Measurements from ENCODE around the gene ZCCHC17. TPM values are rescaled to one million over a fixed set of nuclear protein-coding genes. Genes with fewer than 3 reads are reported as not detected.

The ZCCHC17 gene
- total and polyA plus RNA-seq, 4 experiments from 2014 or later: 20.2 to 44.5 (median 32.7) TPM

GRCh38 chr1:31409946-31410858 lies 113.4 kb downstream of the ZCCHC17 start:
- peaks cover 0 to 3% (median 0%) of the 10 kb centered on the region in 8 donors for H3K9me3 Mint-ChIP-seq
- peaks cover 27 to 47% of the 10 kb centered on the region in 2 donors for H3K27me3 Mint-ChIP-seq
- H3K27ac Mint-ChIP-seq: no peak overlapping the region
- no peak overlapping the region for H3K4me3 Mint-ChIP-seq
- H3K4me1 ChIP-seq (ENCODE audit: insufficient read depth, low read length): peaks cover 12% of the 10 kb centered on the region
- peaks cover 5 to 12% (median 6%) of the 10 kb centered on the region in 4 donors for H3K4me1 Mint-ChIP-seq
- ChIA-PET CTCF (ENCODE audit: partially characterized antibody) (interaction anchor here (2.4 to 3.2 kb wide), 2 partner anchors 12 to 16 kb away, joined by 6 to 16 read pairs; no protein-coding TSS in a partner anchor), POLR2A (ENCODE audit: partially characterized antibody) (no interaction called here)
- no peaks in the 10 kb centered on the region for H3K36me3 Mint-ChIP-seq
- no peak overlapping the region for H3K27ac ChIP-seq (ENCODE audit: low read depth, low read length)
- no peaks in the 10 kb centered on the region for H3K9me3 ChIP-seq (ENCODE audit: control insufficient read depth in 1 of 2, low read length in 2 of 2)
- no peak for DNase-seq
- H3K36me3 ChIP-seq (ENCODE audit: insufficient read depth, low read length): no peaks in the 10 kb centered on the region
- H3K27me3 ChIP-seq (ENCODE audit: insufficient read depth, low read length): peaks cover 23% of the 10 kb centered on the region
- H3K4me3 ChIP-seq (ENCODE audit: low read length in 2 of 2): no peak overlapping the region
- intact Hi-C loops (cut with micrococcal nuclease): no loop called here

- Histone ChIP-seq H3K9me3 (ENCODE audit: control insufficient read depth in 1 of 2, low read length in 2 of 2) (no peaks in the 10 kb centered on the region), H3K4me3 (ENCODE audit: low read length in 2 of 2) (no peak overlapping the region), H3K27ac (ENCODE audit: low read depth, low read length) (no peak overlapping the region), H3K27me3 (ENCODE audit: insufficient read depth, low read length) (peaks cover 29% of the 10 kb centered on the region), H3K4me1 (ENCODE audit: insufficient read depth, low read length) (peaks cover 12% of the 10 kb centered on the region), H3K36me3 (ENCODE audit: insufficient read depth, low read length) (no peaks in the 10 kb centered on the region)
- ChIA-PET CTCF (ENCODE audit: partially characterized antibody) (interaction anchor here (2.4 to 3.2 kb wide), 2 partner anchors 11 to 16 kb away, joined by 6 to 16 read pairs; no protein-coding TSS in a partner anchor), POLR2A (ENCODE audit: partially characterized antibody) (no interaction called here)
- Mint-ChIP-seq H3K9me3 (peaks cover 0 to 3% (median 0%) of the 10 kb centered on the region in 8 donors), H3K27me3 (peaks cover 33 to 53% of the 10 kb centered on the region in 2 donors), H3K36me3 (no peaks in the 10 kb centered on the region), H3K27ac (no peak overlapping the region), H3K4me3 (peak overlapping the region in 1 of 8 donors; percentile 12), H3K4me1 (peaks cover 5 to 12% (median 6%) of the 10 kb centered on the region in 4 donors)
- no peak for DNase-seq
- intact Hi-C loops (cut with micrococcal nuclease): no loop called here
These were observed 114.0 kb downstream of the ZCCHC17 start for GRCh38 chr1:31410871-31411270.

GRCh38 chr1:31412205-31412604 lies 115.4 kb downstream of the ZCCHC17 start:
- DNase-seq: no peak
- intact Hi-C loops (cut with micrococcal nuclease): no loop called here
- no peak overlapping the region for H3K4me3 ChIP-seq (ENCODE audit: low read length in 2 of 2)
- H3K4me3 Mint-ChIP-seq: peak overlapping the region; percentile 64 to 85 (median 76)
- H3K9me3 Mint-ChIP-seq: peaks cover 0 to 3% (median 0%) of the 10 kb centered on the region in 8 donors
- H3K4me1 Mint-ChIP-seq: peaks cover 5 to 12% (median 6%) of the 10 kb centered on the region in 4 donors
- H3K9me3 ChIP-seq (ENCODE audit: control insufficient read depth in 1 of 2, low read length in 2 of 2): no peaks in the 10 kb centered on the region
- H3K27ac Mint-ChIP-seq: peak overlapping the region in 1 of 7 donors; percentile 43
- no peaks in the 10 kb centered on the region for H3K36me3 ChIP-seq (ENCODE audit: insufficient read depth, low read length)
- CTCF ChIA-PET (ENCODE audit: partially characterized antibody): interaction anchor here (2.4 to 3.2 kb wide), 2 partner anchors 10 to 18 kb away, joined by 6 to 16 read pairs; no protein-coding TSS in a partner anchor
- peaks cover 38 to 62% of the 10 kb centered on the region in 2 donors for H3K27me3 Mint-ChIP-seq
- POLR2A ChIA-PET (ENCODE audit: partially characterized antibody): no interaction called here
- peaks cover 29% of the 10 kb centered on the region for H3K27me3 ChIP-seq (ENCODE audit: insufficient read depth, low read length)
- no peaks in the 10 kb centered on the region for H3K36me3 Mint-ChIP-seq
- peaks cover 12% of the 10 kb centered on the region for H3K4me1 ChIP-seq (ENCODE audit: insufficient read depth, low read length)
- H3K27ac ChIP-seq (ENCODE audit: low read depth, low read length): no peak overlapping the region

- H3K27me3 Mint-ChIP-seq: peaks cover 40 to 65% of the 10 kb centered on the region in 2 donors
- Histone ChIP-seq H3K27ac (ENCODE audit: low read depth, low read length) (no peak within 1 kb of the TSS), H3K27me3 (ENCODE audit: insufficient read depth, low read length) (peaks cover 29% of the 10 kb centered on the region), H3K36me3 (ENCODE audit: insufficient read depth, low read length) (no peaks in the 10 kb centered on the region), H3K4me1 (ENCODE audit: insufficient read depth, low read length) (peaks cover 12% of the 10 kb centered on the region), H3K4me3 (ENCODE audit: low read length in 2 of 2) (peak within 1 kb of the TSS in 1 of 2 donors; percentile 49), H3K9me3 (ENCODE audit: control insufficient read depth in 1 of 2, low read length in 2 of 2) (no peaks in the 10 kb centered on the region)
- H3K27ac Mint-ChIP-seq: peak within 1 kb of the TSS in 3 of 7 donors; percentile 43 to 66 (median 52)
- H3K36me3 Mint-ChIP-seq: no peaks in the 10 kb centered on the region
- POLR2A ChIA-PET (ENCODE audit: partially characterized antibody): interaction anchor here (1.2 kb wide), 1 partner anchor 18 kb away, joined by 4 read pairs; no protein-coding TSS in a partner anchor
- peaks cover 0 to 5% (median 0%) of the 10 kb centered on the region in 8 donors for H3K9me3 Mint-ChIP-seq
- peak in 3 of 5 donors; percentile 12 to 28 (median 14) for DNase-seq
- peaks cover 5 to 12% (median 6%) of the 10 kb centered on the region in 4 donors for H3K4me1 Mint-ChIP-seq
- intact Hi-C loops (cut with micrococcal nuclease): no loop called here
- CTCF ChIA-PET (ENCODE audit: partially characterized antibody): interaction anchor here (2.4 to 3.2 kb wide), 2 partner anchors 9 to 18 kb away, joined by 6 to 16 read pairs; no protein-coding TSS in a partner anchor
- H3K4me3 Mint-ChIP-seq: peak within 1 kb of the TSS; percentile 89 to 99 (median 92)
These were observed 116.0 kb downstream of the ZCCHC17 start, which contains the start of gene SERINC2 for GRCh38 chr1:31412732-31413404. Gene SERINC2, plus strand, starts transcription at chr1:31413213. Its CDS starts 53 bp downstream, at chr1:31413266.

- POLR2A ChIA-PET (ENCODE audit: partially characterized antibody): interaction anchor here (0.5 to 1.2 kb wide), 2 partner anchors 19 to 387 kb away, joined by 4 read pairs; no protein-coding TSS in a partner anchor
- H3K27ac Mint-ChIP-seq: peak overlapping the region in 2 of 7 donors; percentile 52 to 66
- peaks cover 29% of the 10 kb centered on the region for H3K27me3 ChIP-seq (ENCODE audit: insufficient read depth, low read length)
- peaks cover 40 to 62% of the 10 kb centered on the region in 2 donors for H3K27me3 Mint-ChIP-seq
- no peaks in the 10 kb centered on the region for H3K36me3 Mint-ChIP-seq
- peaks cover 5 to 12% (median 6%) of the 10 kb centered on the region in 4 donors for H3K4me1 Mint-ChIP-seq
- H3K4me3 Mint-ChIP-seq: peak overlapping the region; percentile 89 to 99 (median 92)
- peaks cover 12% of the 10 kb centered on the region for H3K4me1 ChIP-seq (ENCODE audit: insufficient read depth, low read length)
- intact Hi-C loops (cut with micrococcal nuclease): no loop called here
- no peaks in the 10 kb centered on the region for H3K9me3 ChIP-seq (ENCODE audit: control insufficient read depth in 1 of 2, low read length in 2 of 2)
- peak overlapping the region in 1 of 2 donors; percentile 49 for H3K4me3 ChIP-seq (ENCODE audit: low read length in 2 of 2)
- no peaks in the 10 kb centered on the region for H3K36me3 ChIP-seq (ENCODE audit: insufficient read depth, low read length)
- CTCF ChIA-PET (ENCODE audit: partially characterized antibody): no interaction called here
- peak in 3 of 5 donors; percentile 11 to 30 (median 17) for DNase-seq
- peaks cover 0 to 5% (median 0%) of the 10 kb centered on the region in 8 donors for H3K9me3 Mint-ChIP-seq
- H3K27ac ChIP-seq (ENCODE audit: low read depth, low read length): no peak overlapping the region
These were observed 116.7 kb downstream of the ZCCHC17 start for GRCh38 chr1:31413405-31414001.
